ENCODE results near the gene AXIN1.
"Not testable (repeated sequence)": the region's sequence is repeated elsewhere in the genome, so short reads cannot be mapped to it uniquely, and the experiment has no call there.

AXIN1 gene

GRCh38 chr16:351804-352520 lies 561 bp downstream of the AXIN1 start:
- DNase-seq: no peak

DNA sequence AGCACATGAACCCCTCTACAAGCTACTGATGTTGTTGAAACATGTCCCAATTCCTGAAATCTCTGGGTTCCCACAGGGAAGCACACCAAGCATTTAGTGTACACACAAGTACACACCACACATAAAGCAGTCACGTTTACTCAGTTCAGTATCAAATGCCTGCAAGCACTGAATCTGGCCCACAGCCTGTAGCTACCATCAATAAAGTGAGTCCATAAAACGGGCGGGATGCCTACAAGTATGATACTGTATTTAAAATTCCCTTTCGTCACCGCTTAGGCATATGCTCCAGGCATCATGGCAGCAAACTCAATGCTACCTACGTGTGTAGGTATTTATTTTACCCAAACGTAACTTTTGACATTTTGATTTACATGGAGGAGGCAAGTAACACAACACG lies 2.3 kb downstream of the AXIN1 start:
- no peak for DNase-seq

DNA sequence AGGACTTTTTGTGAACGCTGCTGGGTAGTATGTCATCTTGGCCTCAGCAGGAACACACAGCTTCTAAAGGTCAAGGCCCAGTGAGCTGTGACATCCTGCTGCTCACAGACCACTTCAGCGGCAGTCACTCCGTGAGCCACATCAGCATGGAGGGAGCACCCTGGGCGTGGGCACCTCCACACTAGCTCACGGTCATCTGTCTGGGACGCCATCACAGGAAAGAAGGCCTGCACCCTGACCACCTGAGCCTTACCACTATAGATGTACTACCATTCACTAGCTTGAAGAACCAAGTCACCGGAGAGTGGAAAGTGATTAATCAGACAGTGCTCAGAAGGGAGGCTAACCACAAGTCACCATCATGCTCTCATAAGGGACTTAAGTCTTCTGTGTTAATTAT lies 3.3 kb downstream of the AXIN1 start:
- DNase-seq: no peak

DNA sequence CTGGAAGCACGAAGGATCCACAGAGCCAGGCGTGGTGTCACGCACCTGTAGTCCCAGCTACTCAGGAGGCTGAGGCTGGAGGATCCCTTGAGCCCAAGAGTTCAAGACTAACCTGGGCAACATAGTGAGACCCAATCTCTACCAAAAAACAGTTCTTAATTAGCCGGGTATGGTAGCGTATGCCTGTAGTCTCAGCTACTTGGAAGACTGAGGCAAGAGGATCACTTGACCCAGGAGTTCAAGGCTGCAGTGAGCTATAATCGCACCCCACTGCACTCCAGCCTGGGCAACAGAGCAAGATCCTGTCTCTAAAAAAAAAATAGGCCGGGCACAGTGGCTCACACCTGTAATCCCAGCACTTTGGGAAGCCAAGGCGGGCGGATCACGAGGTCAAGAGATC lies 4.0 kb downstream of the AXIN1 start:
- DNase-seq: not testable (repeated sequence)

- DNase-seq: no peak
Measured at GRCh38 chr16:347203-347602, 5.3 kb downstream of the AXIN1 start.

GRCh38 chr16:346587-346986 lies 5.9 kb downstream of the AXIN1 start:
- no peak for DNase-seq

DNA sequence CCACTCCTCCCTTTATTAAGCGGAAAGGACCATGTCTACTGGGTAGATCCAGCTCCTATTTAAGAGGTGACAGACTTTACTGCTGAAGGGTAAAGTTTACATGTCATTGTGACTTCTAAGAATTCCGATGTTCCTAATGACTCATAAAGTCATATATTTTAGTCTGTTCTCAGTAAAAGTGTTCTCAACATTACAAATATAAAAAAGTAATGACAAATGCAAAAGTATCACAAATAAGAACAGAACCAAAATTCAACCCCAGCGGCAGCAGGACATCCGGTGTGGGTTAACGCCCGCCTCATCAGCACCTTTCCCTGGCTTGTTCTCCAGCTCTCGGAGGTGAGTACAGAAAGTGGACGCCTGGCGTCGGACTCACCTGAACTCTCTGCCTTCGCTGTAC lies 6.8 kb downstream of the AXIN1 start:
- DNase-seq: no peak

DNA sequence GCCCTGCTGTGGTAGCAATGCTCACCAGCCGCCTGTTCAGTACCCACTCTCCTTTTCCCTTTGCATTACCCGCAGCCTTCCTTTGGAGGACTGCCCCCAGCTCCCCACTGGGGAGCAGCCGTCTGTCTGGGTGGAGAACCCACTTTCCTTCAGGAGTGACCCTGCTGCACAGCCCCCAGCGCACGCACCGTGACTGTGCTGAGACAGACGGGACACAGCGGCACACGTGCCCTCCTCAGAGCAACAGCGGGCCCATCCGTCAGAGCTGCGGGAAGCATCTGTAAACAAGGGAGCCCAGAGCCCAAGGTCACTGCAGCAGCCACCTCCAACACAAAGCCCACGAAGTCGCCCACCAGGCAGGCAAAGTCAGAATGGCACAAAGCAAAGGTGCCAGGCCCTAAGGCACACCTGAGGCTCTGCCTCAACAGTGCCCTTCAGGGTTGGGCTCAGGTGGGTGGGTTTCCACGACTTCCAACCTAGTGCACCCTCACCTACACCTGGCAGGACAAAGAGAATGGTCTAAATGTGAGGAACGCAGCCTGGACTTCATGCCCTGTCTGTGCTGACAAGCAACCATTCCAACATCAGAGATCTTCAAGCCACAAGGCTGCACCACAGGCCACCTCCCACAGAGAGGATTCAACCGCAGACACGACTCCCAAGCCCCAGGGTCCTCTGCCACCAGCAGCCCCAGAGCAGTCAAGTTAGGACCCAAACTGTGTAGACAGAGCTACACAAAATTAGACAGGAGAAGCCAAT lies 9.9 kb downstream of the AXIN1 start:
- DNase-seq: no peak

DNA sequence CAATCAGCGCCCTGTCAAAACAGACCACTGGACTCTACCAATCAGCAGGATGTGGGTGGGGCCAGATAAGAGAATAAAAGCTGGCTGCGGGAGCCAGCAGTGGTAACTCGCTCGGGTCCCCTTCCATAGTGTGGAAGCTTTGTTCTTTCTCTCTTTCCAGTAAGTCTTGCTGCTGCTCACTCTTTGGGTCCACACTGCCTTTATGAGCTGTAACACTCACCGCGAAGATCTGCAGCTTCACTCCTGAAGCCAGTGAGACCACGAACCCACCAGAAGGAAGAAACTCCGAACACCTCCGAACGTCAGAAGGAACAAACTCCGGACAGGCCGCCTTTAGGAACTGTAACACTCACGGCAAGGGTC lies 10.6 kb downstream of the AXIN1 start:
- DNase-seq: not testable (repeated sequence)

- DNase-seq: not testable (repeated sequence)
Measured at GRCh38 chr16:341095-341973, 11.2 kb downstream of the AXIN1 start.

GRCh38 chr16:340370-341091 lies 12.0 kb downstream of the AXIN1 start:
- DNase-seq: no peak

GRCh38 chr16:339680-340079 lies 12.8 kb downstream of the AXIN1 start:
- no peak for DNase-seq

GRCh38 chr16:337975-338575 lies 14.4 kb downstream of the AXIN1 start:
- no peak for DNase-seq

GRCh38 chr16:337437-337836 lies 15.1 kb downstream of the AXIN1 start:
- DNase-seq: no peak

- DNase-seq: no peak
Measured at GRCh38 chr16:336269-336668, 16.3 kb downstream of the AXIN1 start.

GRCh38 chr16:334861-335632 lies 17.5 kb downstream of the AXIN1 start:
- DNase-seq: not testable (repeated sequence)

DNA sequence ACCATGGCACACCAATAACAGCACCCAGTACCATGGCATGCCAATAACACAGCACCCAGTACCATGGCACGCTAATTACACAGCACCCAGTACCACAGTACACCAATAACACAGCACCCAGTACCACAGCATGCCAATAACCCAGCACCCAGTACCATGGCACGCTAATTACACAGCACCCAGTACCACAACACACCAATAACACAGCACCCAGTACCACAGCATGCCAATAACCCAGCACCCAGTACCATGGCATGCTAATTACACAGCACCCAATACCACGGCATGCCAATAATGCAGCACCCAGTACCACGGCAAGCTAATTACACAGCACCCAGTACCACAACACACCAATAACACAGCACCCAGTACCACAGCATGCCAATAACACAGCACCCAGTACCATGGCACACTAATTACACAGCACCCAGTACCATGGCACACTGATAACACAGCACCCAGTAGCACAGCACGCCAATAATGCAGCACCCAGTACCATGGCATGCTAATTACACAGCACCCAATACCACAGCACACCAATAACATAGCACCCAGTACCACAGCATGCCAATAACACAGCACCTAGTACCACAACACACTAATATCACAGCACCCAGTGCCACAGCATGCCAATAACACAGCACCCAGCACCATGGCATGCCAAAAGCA lies 18.2 kb downstream of the AXIN1 start:
- DNase-seq: not testable (repeated sequence)

- DNase-seq: no peak
Measured at GRCh38 chr16:333406-334094, 19.0 kb downstream of the AXIN1 start.

DNA sequence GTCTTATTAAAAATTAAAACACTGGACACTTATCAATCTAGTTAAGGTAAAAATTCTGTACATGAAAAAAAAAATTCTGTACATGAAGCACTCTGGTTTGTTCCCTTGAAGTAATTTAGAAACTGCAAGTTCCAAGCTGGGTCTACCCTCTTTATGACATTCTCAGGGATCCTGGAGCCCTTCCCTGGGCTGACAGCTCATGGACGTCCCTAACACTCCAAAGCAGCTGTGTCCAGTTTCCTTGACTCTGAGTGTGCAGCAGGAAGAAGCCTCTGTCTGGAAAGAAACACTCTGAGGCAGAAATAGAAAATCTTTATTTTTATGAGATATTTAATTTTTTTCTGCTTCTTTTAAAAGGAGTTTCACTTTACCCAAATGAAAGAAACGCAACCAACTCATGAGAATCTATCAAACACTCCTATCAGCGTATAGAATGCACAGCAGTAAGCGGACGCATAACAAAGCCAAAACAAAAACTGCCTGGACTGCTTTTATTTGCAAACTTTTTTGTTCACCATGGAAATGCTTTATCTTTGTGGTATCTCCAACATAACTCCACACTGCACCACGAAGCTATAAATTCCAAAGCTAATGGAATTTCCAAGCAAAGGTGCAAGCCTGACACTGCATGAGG lies 21.2 kb downstream of the AXIN1 start:
- not testable (repeated sequence) for DNase-seq

DNA sequence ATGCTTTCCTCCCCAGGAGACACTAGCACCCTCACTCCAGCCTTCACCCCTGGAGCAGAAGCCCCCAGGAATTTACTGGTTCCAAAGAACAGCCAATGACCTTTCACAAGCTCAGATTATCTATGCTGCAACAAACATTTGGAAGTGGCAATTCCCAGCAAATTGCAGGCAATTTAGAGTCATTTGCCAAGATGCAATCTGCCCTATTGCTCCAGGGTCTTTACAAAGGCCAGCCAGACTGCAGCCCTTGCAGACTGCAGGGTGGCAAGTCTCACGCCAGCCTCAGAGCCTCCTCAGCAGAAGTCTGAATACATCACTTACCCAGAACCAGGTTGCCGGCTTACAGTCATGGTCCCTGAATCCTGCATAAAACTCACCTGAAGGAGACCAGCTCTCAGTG lies 21.8 kb downstream of the AXIN1 start:
- no peak for DNase-seq
